Measurements from ENCODE around the gene RPL37A.

The RPL37A gene

DNA sequence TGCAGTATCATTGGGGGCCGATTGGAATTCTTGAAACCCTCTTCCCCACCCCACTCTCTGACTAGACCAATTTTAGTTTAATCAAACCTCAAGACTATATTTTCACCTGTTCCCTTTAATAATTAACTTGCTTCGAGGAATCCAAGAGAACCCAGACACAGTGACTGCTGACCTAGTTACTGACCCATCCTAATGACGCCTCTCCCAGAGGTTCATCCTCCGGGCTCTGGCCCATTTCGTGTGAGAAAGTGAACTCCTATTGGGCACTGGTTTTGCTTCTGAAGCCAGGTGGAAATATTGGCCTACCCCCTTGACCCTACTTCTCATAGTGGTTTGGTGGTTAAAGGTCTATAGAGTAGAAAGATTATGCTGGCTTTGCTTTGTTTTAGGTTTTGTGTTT, 39.9 kb downstream of the RPL37A start (continued):
- TF ChIP-seq, protein P1, sequence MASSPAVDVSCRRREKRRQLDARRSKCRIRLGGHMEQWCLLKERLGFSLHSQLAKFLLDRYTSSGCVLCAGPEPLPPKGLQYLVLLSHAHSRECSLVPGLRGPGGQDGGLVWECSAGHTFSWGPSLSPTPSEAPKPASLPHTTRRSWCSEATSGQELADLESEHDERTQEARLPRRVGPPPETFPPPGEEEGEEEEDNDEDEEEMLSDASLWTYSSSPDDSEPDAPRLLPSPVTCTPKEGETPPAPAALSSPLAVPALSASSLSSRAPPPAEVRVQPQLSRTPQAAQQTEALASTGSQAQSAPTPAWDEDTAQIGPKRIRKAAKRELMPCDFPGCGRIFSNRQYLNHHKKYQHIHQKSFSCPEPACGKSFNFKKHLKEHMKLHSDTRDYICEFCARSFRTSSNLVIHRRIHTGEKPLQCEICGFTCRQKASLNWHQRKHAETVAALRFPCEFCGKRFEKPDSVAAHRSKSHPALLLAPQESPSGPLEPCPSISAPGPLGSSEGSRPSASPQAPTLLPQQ (tag by site-specific recombination; IDR thresholded peaks at IDR 0.05) = no peak
- no peak for TF ChIP-seq ZNF37A (tag by site-specific recombination; IDR thresholded peaks at IDR 0.05)
- TF ChIP-seq ZNF768 (tag by site-specific recombination; IDR thresholded peaks at IDR 0.05) = no peak

DNA sequence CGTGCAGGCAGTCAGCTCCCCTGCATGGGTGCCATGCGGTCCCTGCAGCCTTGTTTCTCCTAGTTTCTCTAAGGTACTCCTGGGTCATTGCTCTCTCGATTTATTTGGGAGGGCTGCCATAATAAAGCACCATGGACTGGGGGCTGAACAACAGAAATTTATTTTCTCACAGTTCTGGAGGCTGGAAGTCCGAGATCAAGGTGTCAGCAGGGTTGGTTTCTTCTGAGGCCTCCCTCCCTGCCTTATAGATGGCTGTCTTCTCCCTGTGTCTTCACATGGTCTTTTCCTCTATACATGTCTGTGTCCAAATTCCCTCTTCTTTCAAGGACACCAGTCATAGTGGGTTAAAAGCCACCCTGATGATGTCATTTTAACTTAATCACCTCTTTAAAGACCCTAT, 40.5 kb downstream of the RPL37A start:
- H3K27ac ChIP-seq (ENCODE audit: extremely low read depth, low read depth, low read length) = no peak overlapping the region
- peaks cover 5% of the 10 kb centered on the region; the same call in 1 of the 2 replicates for H3K4me1 ChIP-seq (ENCODE audit: control insufficient read depth, insufficient read depth, low read length)
- H3K4me3 ChIP-seq (ENCODE audit: low read depth, low read length) = no peak overlapping the region
- TF ChIP-seq, protein P2, sequence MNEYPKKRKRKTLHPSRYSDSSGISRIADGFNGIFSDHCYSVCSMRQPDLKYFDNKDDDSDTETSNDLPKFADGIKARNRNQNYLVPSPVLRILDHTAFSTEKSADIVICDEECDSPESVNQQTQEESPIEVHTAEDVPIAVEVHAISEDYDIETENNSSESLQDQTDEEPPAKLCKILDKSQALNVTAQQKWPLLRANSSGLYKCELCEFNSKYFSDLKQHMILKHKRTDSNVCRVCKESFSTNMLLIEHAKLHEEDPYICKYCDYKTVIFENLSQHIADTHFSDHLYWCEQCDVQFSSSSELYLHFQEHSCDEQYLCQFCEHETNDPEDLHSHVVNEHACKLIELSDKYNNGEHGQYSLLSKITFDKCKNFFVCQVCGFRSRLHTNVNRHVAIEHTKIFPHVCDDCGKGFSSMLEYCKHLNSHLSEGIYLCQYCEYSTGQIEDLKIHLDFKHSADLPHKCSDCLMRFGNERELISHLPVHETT (tag by site-specific recombination; IDR thresholded peaks at IDR 0.05) = no peak
- TF ChIP-seq, protein P3, sequence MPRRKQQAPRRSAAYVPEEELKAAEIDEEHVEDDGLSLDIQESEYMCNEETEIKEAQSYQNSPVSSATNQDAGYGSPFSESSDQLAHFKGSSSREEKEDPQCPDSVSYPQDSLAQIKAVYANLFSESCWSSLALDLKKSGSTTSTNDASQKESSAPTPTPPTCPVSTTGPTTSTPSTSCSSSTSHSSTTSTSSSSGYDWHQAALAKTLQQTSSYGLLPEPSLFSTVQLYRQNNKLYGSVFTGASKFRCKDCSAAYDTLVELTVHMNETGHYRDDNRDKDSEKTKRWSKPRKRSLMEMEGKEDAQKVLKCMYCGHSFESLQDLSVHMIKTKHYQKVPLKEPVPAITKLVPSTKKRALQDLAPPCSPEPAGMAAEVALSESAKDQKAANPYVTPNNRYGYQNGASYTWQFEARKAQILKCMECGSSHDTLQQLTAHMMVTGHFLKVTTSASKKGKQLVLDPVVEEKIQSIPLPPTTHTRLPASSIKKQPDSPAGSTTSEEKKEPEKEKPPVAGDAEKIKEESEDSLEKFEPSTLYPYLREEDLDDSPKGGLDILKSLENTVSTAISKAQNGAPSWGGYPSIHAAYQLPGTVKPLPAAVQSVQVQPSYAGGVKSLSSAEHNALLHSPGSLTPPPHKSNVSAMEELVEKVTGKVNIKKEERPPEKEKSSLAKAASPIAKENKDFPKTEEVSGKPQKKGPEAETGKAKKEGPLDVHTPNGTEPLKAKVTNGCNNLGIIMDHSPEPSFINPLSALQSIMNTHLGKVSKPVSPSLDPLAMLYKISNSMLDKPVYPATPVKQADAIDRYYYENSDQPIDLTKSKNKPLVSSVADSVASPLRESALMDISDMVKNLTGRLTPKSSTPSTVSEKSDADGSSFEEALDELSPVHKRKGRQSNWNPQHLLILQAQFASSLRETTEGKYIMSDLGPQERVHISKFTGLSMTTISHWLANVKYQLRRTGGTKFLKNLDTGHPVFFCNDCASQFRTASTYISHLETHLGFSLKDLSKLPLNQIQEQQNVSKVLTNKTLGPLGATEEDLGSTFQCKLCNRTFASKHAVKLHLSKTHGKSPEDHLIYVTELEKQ (tag by site-specific recombination; IDR thresholded peaks at IDR 0.05; ENCODE audit: borderline replicate concordance) = no peak
- peak; percentile 91 for TF ChIP-seq ZNF548 (tag by site-specific recombination; IDR thresholded peaks at IDR 0.05)
- ChIA-PET CTCF (interaction anchor here (1.0 kb wide), 1 partner anchor 19 kb away, joined by 3 read pairs; no protein-coding TSS in a partner anchor), POLR2A (no interaction called here)
- H3K36me3 ChIP-seq (ENCODE audit: control insufficient read depth in 2 of 2, insufficient read depth in 1 of 2, low read length in 2 of 2) = no peaks in the 10 kb centered on the region
- no peaks in the 10 kb centered on the region for H3K9me3 ChIP-seq (ENCODE audit: control insufficient read depth, insufficient read depth, low read depth, low read length)

DNA sequence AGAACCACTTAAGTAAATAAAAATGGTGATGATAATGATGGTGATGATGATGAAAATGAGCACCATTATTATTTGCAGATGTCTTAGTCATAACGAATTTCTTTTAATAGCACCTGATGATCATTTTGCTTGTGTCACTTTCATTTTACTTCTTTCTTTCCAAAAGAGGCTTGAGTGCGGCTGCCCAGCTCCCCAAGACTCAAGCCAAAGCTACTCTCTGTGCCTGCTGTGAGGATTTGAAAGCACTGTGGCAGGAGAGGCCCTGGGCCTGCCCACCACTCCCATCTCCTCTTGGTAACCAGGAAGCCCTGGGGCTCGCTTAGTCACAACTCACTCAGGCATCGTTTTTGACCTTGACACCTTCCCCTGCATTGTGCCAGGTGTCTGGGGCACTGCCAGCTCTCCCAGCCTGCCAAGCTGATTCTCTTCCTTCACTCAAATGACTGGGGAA, 41.2 kb downstream of the RPL37A start:
- Histone ChIP-seq H3K4me1 (ENCODE audit: control insufficient read depth, insufficient read depth, low read length) (peaks cover 5% of the 10 kb centered on the region; the same call in 1 of the 2 replicates), H3K4me3 (ENCODE audit: low read depth, low read length) (no peak overlapping the region), H3K36me3 (ENCODE audit: control insufficient read depth in 2 of 2, insufficient read depth in 1 of 2, low read length in 2 of 2) (no peaks in the 10 kb centered on the region), H3K9me3 (ENCODE audit: control insufficient read depth, insufficient read depth, low read depth, low read length) (no peaks in the 10 kb centered on the region), H3K27ac (ENCODE audit: extremely low read depth, low read depth, low read length) (no peak overlapping the region)
- ChIA-PET POLR2A (no interaction called here), CTCF (interaction anchor here (0.6 to 2.5 kb wide), 2 partner anchors 21 to 1728 kb away, joined by 3 to 8 read pairs; no protein-coding TSS in a partner anchor)
- TF ChIP-seq ZNF24 (tag by site-specific recombination; IDR thresholded peaks at IDR 0.05) = no peak
- TF ChIP-seq ZNF10 (tag by site-specific recombination; IDR thresholded peaks at IDR 0.05) = no peak
- TF ChIP-seq ZNF423 (tag by site-specific recombination; IDR thresholded peaks at IDR 0.05) = no peak
- no peak for TF ChIP-seq GLI2 (tag by site-specific recombination; IDR thresholded peaks at IDR 0.05; ENCODE audit: borderline replicate concordance, low read depth)
- no peak for TF ChIP-seq ZNF248 (tag by site-specific recombination; IDR thresholded peaks at IDR 0.05)
- TF ChIP-seq ZNF394 (tag by site-specific recombination; IDR thresholded peaks at IDR 0.05; ENCODE audit: borderline replicate concordance) = no peak
- no peak for TF ChIP-seq ZNF266 (tag by site-specific recombination; IDR thresholded peaks at IDR 0.05; ENCODE audit: low read depth)
- TF ChIP-seq, protein P4, sequence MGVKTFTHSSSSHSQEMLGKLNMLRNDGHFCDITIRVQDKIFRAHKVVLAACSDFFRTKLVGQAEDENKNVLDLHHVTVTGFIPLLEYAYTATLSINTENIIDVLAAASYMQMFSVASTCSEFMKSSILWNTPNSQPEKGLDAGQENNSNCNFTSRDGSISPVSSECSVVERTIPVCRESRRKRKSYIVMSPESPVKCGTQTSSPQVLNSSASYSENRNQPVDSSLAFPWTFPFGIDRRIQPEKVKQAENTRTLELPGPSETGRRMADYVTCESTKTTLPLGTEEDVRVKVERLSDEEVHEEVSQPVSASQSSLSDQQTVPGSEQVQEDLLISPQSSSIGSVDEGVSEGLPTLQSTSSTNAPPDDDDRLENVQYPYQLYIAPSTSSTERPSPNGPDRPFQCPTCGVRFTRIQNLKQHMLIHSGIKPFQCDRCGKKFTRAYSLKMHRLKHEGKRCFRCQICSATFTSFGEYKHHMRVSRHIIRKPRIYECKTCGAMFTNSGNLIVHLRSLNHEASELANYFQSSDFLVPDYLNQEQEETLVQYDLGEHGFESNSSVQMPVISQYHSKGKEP (tag by site-specific recombination; IDR thresholded peaks at IDR 0.05) = no peak
- no peak for TF ChIP-seq ZNF132 (tag by site-specific recombination; IDR thresholded peaks at IDR 0.05; ENCODE audit: borderline replicate concordance)
- TF ChIP-seq FEZF1 (tag by site-specific recombination; IDR thresholded peaks at IDR 0.05) = no peak
- no peak for TF ChIP-seq ZNF501 (tag by site-specific recombination; IDR thresholded peaks at IDR 0.05)
- TF ChIP-seq YY1 (tag by site-specific recombination; IDR thresholded peaks at IDR 0.05) = no peak
- TF ChIP-seq BCL11A (tag by site-specific recombination; IDR thresholded peaks at IDR 0.05; ENCODE audit: low read depth) = no peak
- no peak for TF ChIP-seq ZNF571 (tag by site-specific recombination; IDR thresholded peaks at IDR 0.05)
- no peak for TF ChIP-seq ZNF626 (tag by site-specific recombination; IDR thresholded peaks at IDR 0.05)

All from HEK293 (cell line).